B cell (primary cell): ENCODE data around the gene ERMAP. TPM values are rescaled to one million over a fixed set of nuclear protein-coding genes. Genes with fewer than 3 reads are reported as not detected.
"Not testable (repeated sequence)": the region's sequence is repeated elsewhere in the genome, so short reads cannot be mapped to it uniquely, and the experiment has no call there.

Experiments
- ATAC-seq: fragments of 200-7000 bp; cut with Tn5 transposase; one replicate; pipeline ENCODE4 v1.10.0; 2021; ENCODE audit warnings: low read depth, mild to moderate bottlenecking, moderate number of reproducible peaks, moderate library complexity
- CTCF ChIA-PET: fragments of 350-600 bp; sonication (Branson Sonifier 250); formaldehyde crosslinking; loops from one replicate; lab custom pipeline; 2021; ENCODE audit warnings: antibody characterized with exemption, inconsistent platforms; lab: Charles Lee
- POLR2A ChIA-PET: fragments of 350-600 bp; sonication (Branson Sonifier 250); formaldehyde crosslinking; loops from one replicate; lab custom pipeline; 2021; ENCODE audit warnings: antibody characterized with exemption; lab: Charles Lee
- DNase-seq: peaks from one replicate; pipeline ENCODE4 v3.0.0; 2013
- H2AFZ ChIP-seq: 2 replicates; pipeline ENCODE4 v1.6.1; 2012; ENCODE audit warnings: mild to moderate bottlenecking, low read depth, low read length; ENCODE audit not compliant: insufficient read depth, poor library complexity, severe bottlenecking
- H3K27ac ChIP-seq, 2 donors: 1 replicate in 1 of 2; 2 replicates in 1 of 2; pipeline ENCODE4 v1.5.1; 2012 to 2013; ENCODE audit warnings: low read length in 2 of 2, mild to moderate bottlenecking in 2 of 2, moderate library complexity in 1 of 2
- H3K27me3 ChIP-seq, 4 experiments: fragments of 200-600 bp in 1 of 4; sonication (generic) in 1 of 4; replicated peaks in 1 of 4; 1 replicate in 2 of 4; 2 replicates in 2 of 4; pipeline versions ENCODE4 v1.6.1 to v1.7.0; 2013 to 2016; ENCODE audit warnings: low read length in 3 of 4, mild to moderate bottlenecking in 2 of 4, mixed read lengths in 1 of 4, moderate library complexity in 1 of 4; ENCODE audit not compliant: insufficient read depth in 4 of 4, control insufficient read depth in 3 of 4; ENCODE audit errors: control extremely low read depth in 1 of 4
- H3K36me3 ChIP-seq, 2 experiments: replicated peaks in 1 of 2; 1 replicate in 1 of 2; 2 replicates in 1 of 2; pipeline versions ENCODE4 v1.6.1 to v1.7.1; 2013; ENCODE audit warnings: low read length in 1 of 2; ENCODE audit not compliant: insufficient read depth in 2 of 2, control insufficient read depth in 1 of 2; ENCODE audit errors: control extremely low read depth in 1 of 2, extremely low read depth in 1 of 2
- H3K4me1 ChIP-seq, 2 donors: fragments of 200-600 bp in 1 of 2; sonication (generic) in 1 of 2; 1 replicate in 1 of 2; 2 replicates in 1 of 2; pipeline versions ENCODE4 v1.5.1 to v1.6.1; 2013 to 2017; ENCODE audit warnings: low read length in 2 of 2; ENCODE audit not compliant: control insufficient read depth in 2 of 2, insufficient read depth in 2 of 2
- H3K4me2 ChIP-seq: replicated peaks from 2 replicates; pipeline ENCODE3; 2012; ENCODE audit warnings: mild to moderate bottlenecking, low read depth, low read length; ENCODE audit not compliant: poor library complexity, severe bottlenecking
- H3K4me3 ChIP-seq, 5 experiments: fragments of 200-600 bp in 1 of 5; sonication (generic) in 1 of 5; 1 replicate in 3 of 5; 2 replicates in 2 of 5; pipeline versions ENCODE4 v1.5.1 to v1.7.0; 2011 to 2016; ENCODE audit warnings: low read length in 4 of 5, mild to moderate bottlenecking in 4 of 5, low read depth in 2 of 5, control low read depth in 1 of 5, moderate library complexity in 1 of 5; ENCODE audit not compliant: insufficient read depth in 1 of 5; ENCODE audit errors: control extremely low read depth in 1 of 5, extremely low read depth in 1 of 5
- H3K79me2 ChIP-seq: fragments of 200-600 bp; sonication (generic); one replicate; pipeline ENCODE4 v1.6.0; 2016; ENCODE audit warnings: low read length; ENCODE audit not compliant: control insufficient read depth, insufficient read depth
- H3K9ac ChIP-seq: fragments of 200-600 bp; sonication (generic); 2 replicates; pipeline ENCODE4 v1.6.1; 2017; ENCODE audit warnings: mild to moderate bottlenecking, low read length, moderate library complexity
- H3K9me3 ChIP-seq, 3 donors: one replicate each; pipeline versions ENCODE4 v1.6.1 to v1.7.1; 2013; ENCODE audit warnings: low read length in 2 of 3; ENCODE audit not compliant: control insufficient read depth in 2 of 3, insufficient read depth in 1 of 3; ENCODE audit errors: control extremely low read depth in 1 of 3
- H4K20me1 ChIP-seq: 2 replicates; pipeline ENCODE4 v1.6.0; 2012; ENCODE audit warnings: mild to moderate bottlenecking, low read length; ENCODE audit not compliant: insufficient read depth, control insufficient read depth, poor library complexity, severe bottlenecking
- H3K27ac Mint-ChIP-seq: one replicate; pipeline ENCODE4 v1.8.0; 2021; ENCODE audit warnings: mixed read lengths
- H3K27me3 Mint-ChIP-seq: one replicate; pipeline ENCODE4 v1.8.0; 2021; ENCODE audit warnings: mixed read lengths
- H3K4me1 Mint-ChIP-seq: one replicate; pipeline ENCODE4 v1.8.0; 2021; ENCODE audit warnings: mixed read lengths
- H3K4me3 Mint-ChIP-seq: one replicate; pipeline ENCODE4 v1.8.0; 2021; ENCODE audit warnings: mixed read lengths
- H3K9me3 Mint-ChIP-seq: one replicate; pipeline ENCODE4 v1.8.0; 2022; ENCODE audit warnings: mixed read lengths; ENCODE audit not compliant: insufficient read depth
- CTCF ChIP-seq: fragments of 200-600 bp; IDR thresholded peaks from one replicate; pipeline ENCODE4 v1.8.0; 2022; ENCODE audit warnings: antibody characterized with exemption, mild to moderate bottlenecking
- EZH2 ChIP-seq: IDR thresholded peaks from 2 replicates; pipeline ENCODE4 v1.6.1; 2012; ENCODE audit warnings: borderline replicate concordance, low read depth, mild to moderate bottlenecking, moderate library complexity, low read length; ENCODE audit not compliant: insufficient read depth, poor library complexity, severe bottlenecking
- WGBS: methylation state at CpG from one replicate; pipeline ENCODE4 v1.1.5; 2013; ENCODE audit warnings: missing lambda C conversion rate; ENCODE audit not compliant: insufficient coverage; 5-methylcytosine and 5-hydroxymethylcytosine counted together
- intact Hi-C: fragments of 100-400 bp; cut with micrococcal nuclease; formaldehyde crosslinking; loops from one replicate; pipeline ENCODE4 v1.10.0; 2022
- polyA plus RNA-seq: library from polyadenylated mRNA; depleted of rRNA; stranded (reverse); fragments of >200 nt; gene quantifications from 2 replicates; pipeline ENCODE4 v1.2.3, GENCODE V29; 2012
- total RNA-seq, 2 donors: library from RNA; stranded (reverse); fragments of 120-200 nt in 1 of 2; gene quantifications; 1 replicate in 1 of 2; 2 replicates in 1 of 2; pipeline versions ENCODE4 v1.2.3 to v1.2.4, GENCODE V29; 2013 to 2022

ERMAP gene
- total and polyA plus RNA-seq, 2 donors (not counting 1 experiment from before 2014, with no cell fraction given), result 4.9 to 13.1 TPM

DNA sequence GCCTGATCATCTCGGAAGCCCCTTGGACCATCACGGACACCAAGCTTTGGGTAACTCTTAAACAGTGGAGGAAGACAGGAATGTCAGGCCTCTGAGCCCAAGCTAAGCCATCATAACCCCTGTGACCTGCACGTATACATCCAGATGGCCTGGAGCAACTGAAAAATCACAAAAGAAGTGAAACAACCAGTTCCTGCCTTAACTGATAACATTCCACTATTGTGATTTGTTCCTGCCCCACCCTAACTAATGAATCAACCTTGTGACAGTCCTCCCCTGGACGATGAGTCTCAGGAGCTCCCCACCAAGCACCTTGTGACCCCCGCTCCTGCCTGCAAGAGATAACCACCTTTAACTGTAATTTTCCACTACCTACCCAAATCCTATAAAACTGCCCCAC lies 42.4 kb downstream of the ERMAP start:
- H3K36me3 ChIP-seq, H3K27ac ChIP-seq, DNase-seq, intact Hi-C loops, H3K4me1 ChIP-seq, H3K9ac ChIP-seq, H3K4me2 ChIP-seq, H3K4me3 ChIP-seq, CTCF ChIA-PET, H2AFZ ChIP-seq, POLR2A ChIA-PET, H3K79me2 ChIP-seq, H3K4me3 Mint-ChIP-seq, ATAC-seq, H3K4me1 Mint-ChIP-seq, H4K20me1 ChIP-seq, H3K9me3 Mint-ChIP-seq, H3K27ac Mint-ChIP-seq: not testable (repeated sequence)
- H3K27me3 Mint-ChIP-seq, result peaks cover 33% of the 10 kb centered on the region
- Histone ChIP-seq H3K27me3 (peaks cover 0 to 19% (median 10%) of the 10 kb centered on the region in 4 experiments), H3K9me3 (peaks cover 0 to 12% (median 8%) of the 10 kb centered on the region in 3 donors)
- WGBS, result 90% methylated on average over 5 of the region's 5 CpGs

DNA sequence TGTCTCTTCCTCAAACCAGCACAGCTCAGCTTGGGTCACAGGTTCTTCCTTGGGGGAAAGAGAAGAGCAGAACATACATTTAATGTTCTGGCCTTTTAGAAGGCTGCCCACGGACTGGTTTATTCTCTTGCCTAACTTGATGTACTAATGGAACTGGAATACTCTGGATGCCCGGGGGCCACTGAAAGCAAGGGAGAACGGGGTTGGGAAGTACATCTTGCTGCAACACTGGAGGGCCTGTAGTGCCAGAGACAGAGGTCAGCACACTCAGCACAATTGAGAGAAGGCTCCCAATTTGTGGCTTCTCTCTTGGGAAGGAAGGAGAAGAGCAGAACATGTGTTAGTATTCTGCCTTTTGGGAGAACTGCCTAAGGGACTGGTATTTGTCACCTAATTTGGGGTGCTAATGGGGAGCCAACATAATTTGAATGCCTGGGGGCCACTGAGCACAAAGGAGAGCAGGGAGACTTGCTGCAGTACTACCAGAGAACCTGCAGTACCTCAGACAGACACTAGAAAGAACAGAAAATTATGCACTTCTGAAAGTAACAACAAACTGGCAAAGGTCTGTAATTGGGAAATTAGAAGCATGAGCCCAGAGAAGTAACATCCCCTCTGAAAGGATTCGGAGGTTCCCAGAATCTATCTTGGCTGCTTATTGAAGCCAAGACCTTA lies 43.6 kb downstream of the ERMAP start:
- no peaks in the 10 kb centered on the region for H3K4me1 ChIP-seq
- H3K4me3 Mint-ChIP-seq, result no peak overlapping the region
- H3K27me3 Mint-ChIP-seq, result peaks cover 33% of the 10 kb centered on the region
- 91% methylated on average over 3 of the region's 4 CpGs for WGBS
- DNase-seq (no peak), ATAC-seq (no peak)
- H3K4me3 ChIP-seq, result no peak overlapping the region
- ChIA-PET POLR2A (no interaction called here), CTCF (no interaction called here)
- peaks cover 0 to 12% (median 8%) of the 10 kb centered on the region in 3 donors for H3K9me3 ChIP-seq
- no peaks in the 10 kb centered on the region for H4K20me1 ChIP-seq
- H3K27me3 ChIP-seq, result peaks cover 0 to 19% (median 10%) of the 10 kb centered on the region in 4 experiments
- no peaks in the 10 kb centered on the region for H3K79me2 ChIP-seq
- intact Hi-C loops, result no loop called here
- no peak for TF ChIP-seq EZH2
- TF ChIP-seq CTCF, result no peak
- H3K9ac ChIP-seq, result no peak overlapping the region
- peaks cover 3% of the 10 kb centered on the region for H3K4me1 Mint-ChIP-seq
- H3K4me2 ChIP-seq, result no peak overlapping the region
- no peaks in the 10 kb centered on the region for H3K36me3 ChIP-seq
- no peaks in the 10 kb centered on the region for H3K9me3 Mint-ChIP-seq
- no peak overlapping the region for H3K27ac ChIP-seq
- H2AFZ ChIP-seq, result no peak overlapping the region
- H3K27ac Mint-ChIP-seq, result no peak overlapping the region
